Vagina (tissue), 2 donors: ENCODE results near the gene SATB1. TPM values are rescaled to one million over a fixed set of nuclear protein-coding genes. Genes with fewer than 3 reads are reported as not detected.

ENCODE experiments used
- DNase-seq, 2 donors: peaks; one replicate each; pipeline ENCODE4 v3.0.0-alpha.2; 2017; ENCODE audit errors: extremely low spot score in 2 of 2
- H3K27ac ChIP-seq: fragments of 200-600 bp; sonication (generic); one replicate; pipeline ENCODE4 v1.5.1; 2019
- H3K27me3 ChIP-seq: fragments of 200-600 bp; sonication (generic); one replicate; pipeline ENCODE4 v1.5.1; 2019
- H3K36me3 ChIP-seq, 2 donors: fragments of 200-600 bp; sonication (generic); one replicate each; pipeline ENCODE4 v1.5.1; 2017 to 2019
- H3K4me1 ChIP-seq: fragments of 200-600 bp; sonication (generic); one replicate; pipeline ENCODE4 v1.5.1; 2019
- H3K4me3 ChIP-seq, 2 donors: fragments of 200-600 bp; sonication (generic); 1 replicate in 1 of 2; 2 replicates in 1 of 2; pipeline ENCODE4 v1.5.1; 2016 to 2019
- H3K9me3 ChIP-seq: fragments of 200-600 bp; sonication (generic); one replicate; pipeline ENCODE4 v1.5.1; 2019
- CTCF ChIP-seq, 3 experiments: fragments of 450-650 bp in 2 of 3; fragments of 200-600 bp in 1 of 3; sonication (generic) in 1 of 3; IDR thresholded peaks; one replicate each; pipeline ENCODE4 v1.5.1; 2017 to 2019; ENCODE audit warnings: antibody characterized with exemption in 3 of 3, mild to moderate bottlenecking in 2 of 3, moderate library complexity in 2 of 3
- POLR2A ChIP-seq, 2 donors: fragments of 450-650 bp; IDR thresholded peaks; one replicate each; pipeline ENCODE4 v1.6.1; 2017; ENCODE audit warnings: antibody characterized with exemption in 2 of 2, mild to moderate bottlenecking in 2 of 2, moderate library complexity in 2 of 2
- POLR2AphosphoS5 ChIP-seq, 2 donors: sonication (generic); formaldehyde crosslinking; IDR thresholded peaks; one replicate each; pipeline ENCODE4 v1.9.0; 2017; ENCODE audit warnings: antibody characterized with exemption in 2 of 2, mild to moderate bottlenecking in 2 of 2, low read depth in 1 of 2; ENCODE audit not compliant: insufficient read depth in 1 of 2
- intact Hi-C: fragments of 100-400 bp; cut with DNase I; formaldehyde crosslinking; loops from one replicate; pipeline ENCODE4 v1.15.1; 2023
- total RNA-seq: library from RNA; depleted of rRNA; stranded (reverse); fragments of >200 nt; gene quantifications from one replicate; pipeline ENCODE4 v1.2.3, GENCODE V29; 2016

The SATB1 gene
- total RNA-seq, 1 donor from 2014 or later = 51.3 TPM

- DNase-seq = no peak
- Histone ChIP-seq H3K4me3 (no peak overlapping the region), H3K9me3 (no peaks in the 10 kb centered on the region), H3K36me3 (peaks cover 0 to 24% of the 10 kb centered on the region in 2 donors), H3K27ac (no peak overlapping the region), H3K27me3 (no peaks in the 10 kb centered on the region), H3K4me1 (no peaks in the 10 kb centered on the region)
- intact Hi-C loops = no loop called here
- TF ChIP-seq CTCF (IDR thresholded peaks at IDR 0.05) = no peak
- TF ChIP-seq POLR2AphosphoS5 (IDR thresholded peaks at IDR 0.05; ENCODE audit: insufficient read depth in 1 of 2, low read depth in 1 of 2) = no peak
- TF ChIP-seq POLR2A (IDR thresholded peaks at IDR 0.05) = no peak
Observed at GRCh38 chr3:18351069-18351628, 74.0 kb downstream of the SATB1 start.

- H3K4me3 ChIP-seq = no peak overlapping the region
- intact Hi-C loops = no loop called here
- TF ChIP-seq POLR2A (IDR thresholded peaks at IDR 0.05) (no peak), CTCF (IDR thresholded peaks at IDR 0.05) (no peak), POLR2AphosphoS5 (IDR thresholded peaks at IDR 0.05; ENCODE audit: insufficient read depth in 1 of 2, low read depth in 1 of 2) (no peak)
- no peaks in the 10 kb centered on the region for H3K9me3 ChIP-seq
- DNase-seq = no peak
- no peak overlapping the region for H3K27ac ChIP-seq
- peaks cover 0 to 24% of the 10 kb centered on the region in 2 donors for H3K36me3 ChIP-seq
- H3K4me1 ChIP-seq = no peaks in the 10 kb centered on the region
- H3K27me3 ChIP-seq = no peaks in the 10 kb centered on the region
Observed at GRCh38 chr3:18349197-18349798, 75.8 kb downstream of the SATB1 start.

- no peak for DNase-seq
- H3K27me3 ChIP-seq = no peaks in the 10 kb centered on the region
- no peaks in the 10 kb centered on the region for H3K4me1 ChIP-seq
- no peak overlapping the region for H3K27ac ChIP-seq
- H3K36me3 ChIP-seq = peaks cover 0 to 19% of the 10 kb centered on the region in 2 donors
- TF ChIP-seq POLR2A (IDR thresholded peaks at IDR 0.05) (no peak), CTCF (IDR thresholded peaks at IDR 0.05) (no peak), POLR2AphosphoS5 (IDR thresholded peaks at IDR 0.05; ENCODE audit: insufficient read depth in 1 of 2, low read depth in 1 of 2) (no peak)
- H3K4me3 ChIP-seq = no peak overlapping the region
- intact Hi-C loops = no loop called here
- no peaks in the 10 kb centered on the region for H3K9me3 ChIP-seq
Observed at GRCh38 chr3:18346097-18346496, 79.0 kb downstream of the SATB1 start.

GRCh38 chr3:18345015-18345367 lies 80.1 kb downstream of the SATB1 start:
- intact Hi-C loops = no loop called here
- TF ChIP-seq POLR2AphosphoS5 (IDR thresholded peaks at IDR 0.05; ENCODE audit: insufficient read depth in 1 of 2, low read depth in 1 of 2) = no peak
- no peak for TF ChIP-seq POLR2A (IDR thresholded peaks at IDR 0.05)
- TF ChIP-seq CTCF (IDR thresholded peaks at IDR 0.05) = no peak
- H3K9me3 ChIP-seq = no peaks in the 10 kb centered on the region
- H3K27ac ChIP-seq = no peak overlapping the region
- no peaks in the 10 kb centered on the region for H3K4me1 ChIP-seq
- no peaks in the 10 kb centered on the region for H3K27me3 ChIP-seq
- H3K36me3 ChIP-seq = peaks cover 0 to 14% of the 10 kb centered on the region in 2 donors
- no peak for DNase-seq
- H3K4me3 ChIP-seq = no peak overlapping the region

GRCh38 chr3:18344306-18345014 lies 80.7 kb downstream of the SATB1 start:
- Histone ChIP-seq H3K4me1 (no peaks in the 10 kb centered on the region), H3K36me3 (peaks cover 0 to 9% of the 10 kb centered on the region in 2 donors), H3K9me3 (no peaks in the 10 kb centered on the region), H3K27me3 (no peaks in the 10 kb centered on the region), H3K27ac (no peak overlapping the region), H3K4me3 (no peak overlapping the region)
- TF ChIP-seq CTCF (IDR thresholded peaks at IDR 0.05) (no peak), POLR2A (IDR thresholded peaks at IDR 0.05) (no peak), POLR2AphosphoS5 (IDR thresholded peaks at IDR 0.05; ENCODE audit: insufficient read depth in 1 of 2, low read depth in 1 of 2) (no peak)
- DNase-seq = no peak
- intact Hi-C loops = no loop called here
